Activated naive CD4-positive, alpha-beta T cell treated with anti-CD3 and anti-CD28 coated beads, Interleukin-2, amount 50 U/mL, for 16 hours (primary cell): Measurements from ENCODE around the gene SLC25A26.

Source experiments
- DNase-seq: peaks from one replicate; pipeline ENCODE4 v3.0.0-alpha.2; 2020

The SLC25A26 gene

DNA sequence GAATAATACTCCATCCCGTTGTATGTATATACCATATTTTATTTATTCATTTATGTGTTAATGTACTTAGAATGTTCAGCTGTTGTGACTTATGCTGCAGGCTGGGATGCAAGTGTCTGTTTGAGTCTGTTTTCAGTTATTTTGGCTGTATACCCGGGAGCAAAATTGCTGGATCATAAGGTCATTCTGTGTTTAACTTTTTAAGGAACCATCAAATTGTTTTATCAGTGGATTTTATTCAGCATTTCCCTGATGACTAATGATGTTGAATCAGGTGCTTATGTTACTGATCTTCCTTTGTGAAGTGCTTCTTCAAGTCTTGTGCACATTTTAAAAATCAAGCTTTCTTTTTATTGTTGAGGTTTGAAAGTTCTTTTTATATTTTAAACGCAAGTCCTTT lies 118.1 kb downstream of the SLC25A26 start:
- no peak for DNase-seq

DNA sequence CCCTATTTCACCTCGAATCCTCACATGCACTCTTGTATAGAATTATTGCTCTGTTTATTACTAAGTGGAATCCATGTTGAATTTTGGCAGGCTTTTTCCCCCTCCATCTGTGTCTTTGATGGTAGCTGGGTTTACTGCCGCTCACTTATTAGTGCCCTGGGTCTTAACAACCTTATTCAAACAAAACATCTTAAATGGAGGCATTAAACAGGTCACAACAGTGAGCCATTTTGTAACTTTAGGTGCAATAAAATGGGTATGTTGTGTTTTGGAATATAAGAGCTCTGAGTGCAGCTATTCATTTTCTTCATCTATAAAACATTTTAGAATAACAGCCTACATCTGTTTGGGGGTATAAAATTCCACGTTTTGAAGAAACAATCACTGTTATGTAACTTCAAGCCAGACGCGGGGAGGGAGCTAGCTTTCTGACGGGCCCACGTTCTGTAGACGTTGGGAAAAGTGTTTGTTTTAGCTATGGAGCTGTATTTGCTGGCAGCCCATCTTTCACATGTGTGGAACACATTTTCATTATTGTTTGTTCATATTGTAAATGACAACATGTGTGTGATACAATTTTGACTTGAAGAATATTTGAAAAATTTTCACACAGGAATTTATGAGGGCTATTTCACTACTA lies 122.0 kb downstream of the SLC25A26 start:
- no peak for DNase-seq

DNA sequence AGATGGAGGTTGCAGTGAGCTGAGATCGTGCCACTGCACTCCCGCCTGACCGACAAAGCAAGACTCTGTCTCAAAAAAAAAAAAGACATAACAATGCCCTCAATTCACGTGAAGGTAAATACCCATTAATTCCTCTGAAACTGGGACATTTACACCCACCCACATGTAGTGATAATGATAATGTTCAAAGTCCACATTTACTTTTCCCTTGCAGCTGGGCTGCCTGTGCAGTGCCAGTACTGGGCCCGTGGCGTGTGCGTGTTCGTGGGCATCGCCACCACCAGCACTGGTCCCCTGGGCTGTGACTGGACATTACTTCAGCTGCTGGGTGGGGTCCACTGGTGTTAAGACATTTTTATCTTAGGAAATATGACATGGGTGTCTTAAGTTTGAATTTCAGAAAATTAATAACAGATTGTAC lies 123.6 kb downstream of the SLC25A26 start:
- no peak for DNase-seq

DNA sequence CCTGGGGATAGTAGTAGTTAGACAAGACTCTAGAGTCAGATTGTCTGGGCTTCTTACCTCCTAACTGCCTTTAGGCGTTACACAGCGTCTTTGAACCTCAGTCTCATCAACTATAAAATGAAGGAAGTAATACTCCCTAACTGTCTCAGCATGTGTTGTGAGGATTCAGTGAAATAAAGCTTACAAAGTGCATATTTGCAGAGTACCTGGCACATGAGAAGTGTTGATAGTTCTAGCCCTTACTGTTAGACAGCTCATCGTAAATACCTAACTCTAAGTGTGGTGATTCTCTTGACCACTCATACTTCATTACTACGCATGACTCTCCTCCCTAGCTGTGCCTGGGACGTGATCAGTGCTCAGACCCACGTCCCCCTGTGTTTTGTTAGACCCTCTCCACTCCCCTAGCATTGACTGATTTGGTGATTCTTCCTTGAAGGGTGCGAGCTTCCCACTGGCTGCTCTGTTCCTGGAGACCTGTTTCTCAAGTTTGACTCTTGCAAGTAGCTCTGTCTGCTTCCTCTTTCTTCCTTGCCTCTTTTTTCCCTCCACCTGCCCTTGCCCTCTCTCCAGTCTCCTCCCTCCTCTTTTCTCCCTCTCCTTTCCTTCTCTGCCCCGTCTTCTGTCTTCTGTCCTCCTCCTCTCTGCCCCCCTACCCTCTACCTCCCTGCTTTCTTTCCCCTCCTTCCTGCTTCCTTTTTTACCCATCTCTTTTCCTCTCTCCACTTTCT lies 124.2 kb downstream of the SLC25A26 start:
- DNase-seq: no peak

DNA sequence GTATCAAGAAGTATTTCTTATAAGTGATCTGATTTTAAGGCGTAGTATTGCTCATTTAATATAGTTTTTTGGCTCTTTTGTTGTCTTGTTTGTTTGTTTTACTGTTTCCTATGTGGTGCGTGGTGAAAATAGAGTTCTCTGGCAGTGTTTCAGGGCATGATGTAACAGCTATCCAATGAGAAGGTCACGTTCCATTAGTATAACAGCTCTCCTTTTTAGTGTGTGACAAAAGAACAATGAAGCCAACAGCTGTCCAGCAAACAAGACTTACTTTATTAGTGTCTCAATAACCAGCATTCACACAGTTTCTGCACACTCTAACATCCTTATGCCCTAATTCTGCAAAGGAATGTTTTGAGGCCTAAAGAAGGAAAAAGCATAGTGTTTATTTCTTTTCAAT lies 127.9 kb downstream of the SLC25A26 start:
- no peak for DNase-seq

DNA sequence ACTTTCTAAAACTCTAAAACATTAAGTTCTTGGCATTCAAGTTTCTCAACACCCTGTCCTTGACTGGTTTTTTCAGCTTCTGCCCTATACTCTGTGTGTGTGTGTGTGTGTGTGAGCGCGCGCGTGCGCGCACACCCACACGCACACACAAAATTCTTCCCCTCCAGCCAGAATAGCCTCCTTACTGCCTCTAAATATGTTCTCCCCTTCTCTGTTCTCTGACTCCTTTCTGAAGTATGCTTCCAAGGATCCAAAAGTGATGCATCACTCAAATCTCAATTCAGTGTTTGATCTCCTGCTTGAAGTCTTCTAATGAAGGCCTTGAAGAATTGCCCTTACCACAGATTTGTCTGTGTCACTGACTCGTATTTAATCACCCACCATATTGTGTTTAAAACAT lies 129.8 kb downstream of the SLC25A26 start:
- DNase-seq: no peak

DNA sequence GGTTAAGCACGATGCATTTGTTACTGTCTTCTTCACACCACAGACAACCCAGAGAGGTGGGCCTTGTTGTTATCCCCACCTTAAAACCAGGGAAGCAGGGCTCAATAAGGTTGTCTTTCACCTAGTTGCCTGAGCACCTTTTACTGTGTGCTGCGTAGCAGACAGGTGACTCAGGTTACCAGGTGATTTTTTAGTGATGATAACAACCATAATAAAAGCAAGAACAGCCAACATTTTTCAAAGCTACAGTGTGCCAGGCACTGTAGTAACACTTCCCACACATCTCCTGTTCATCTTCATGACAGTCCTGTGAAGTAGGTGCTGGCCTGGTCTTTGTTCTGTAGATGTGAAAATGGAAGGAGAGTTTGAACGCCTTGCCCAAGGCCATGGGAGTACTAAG lies 132.2 kb downstream of the SLC25A26 start:
- DNase-seq: no peak

DNA sequence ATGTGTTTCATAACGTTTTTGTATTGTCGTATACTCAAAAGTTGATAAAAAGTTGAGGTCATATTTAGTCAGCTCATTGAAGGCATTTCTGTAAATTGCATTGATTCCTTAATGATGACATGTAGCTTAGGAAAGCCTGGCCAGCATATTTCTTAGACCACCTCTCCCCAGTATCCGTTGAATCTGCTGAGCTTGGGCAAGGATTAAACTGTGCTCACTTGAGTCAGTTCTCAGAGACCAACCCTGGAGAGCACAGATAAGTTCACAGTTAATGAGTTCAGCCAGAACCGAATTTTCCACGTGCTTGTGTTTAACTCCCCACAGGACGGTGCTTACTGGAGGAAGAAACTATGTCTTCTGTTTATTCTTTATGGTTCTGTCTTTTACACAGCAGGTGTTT lies 132.7 kb downstream of the SLC25A26 start:
- DNase-seq: no peak

DNA sequence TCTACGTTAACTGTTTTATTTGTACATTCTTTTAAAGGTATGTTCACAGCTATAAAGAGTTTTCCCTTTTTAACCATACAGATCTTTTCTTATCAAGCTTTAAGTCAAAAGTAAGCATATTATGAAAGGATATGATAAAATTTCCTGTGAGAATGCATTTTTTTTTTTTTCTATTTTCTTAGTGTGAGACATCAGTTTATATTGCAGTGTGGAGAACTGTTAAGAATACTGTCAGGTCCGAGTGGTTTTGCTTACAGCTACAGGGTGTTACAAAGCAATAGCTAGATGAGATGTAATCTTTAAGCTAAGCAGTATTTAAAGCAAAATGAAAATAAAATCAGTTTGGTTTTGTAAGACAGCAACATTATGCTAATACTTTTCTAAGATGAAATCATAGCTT lies 133.2 kb downstream of the SLC25A26 start:
- no peak for DNase-seq

DNA sequence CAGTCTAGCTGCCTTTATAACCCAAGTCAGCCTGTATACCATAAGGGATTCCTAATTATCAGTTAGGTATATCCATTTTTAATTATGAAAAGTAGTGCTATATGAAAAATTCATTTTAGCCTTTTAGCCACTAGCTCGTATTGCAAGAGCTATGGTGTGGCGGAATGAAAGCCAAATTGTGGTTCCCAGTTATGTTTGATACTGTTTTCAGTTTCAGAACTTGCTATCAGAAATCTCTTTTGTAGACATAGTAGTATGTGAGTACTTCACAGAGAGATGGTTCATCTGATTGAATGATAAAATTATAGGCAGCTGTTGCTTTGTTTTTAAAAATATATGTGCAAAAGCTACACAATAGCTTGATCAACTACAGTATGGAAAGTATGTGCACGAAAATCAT lies 134.6 kb downstream of the SLC25A26 start:
- DNase-seq: no peak

DNA sequence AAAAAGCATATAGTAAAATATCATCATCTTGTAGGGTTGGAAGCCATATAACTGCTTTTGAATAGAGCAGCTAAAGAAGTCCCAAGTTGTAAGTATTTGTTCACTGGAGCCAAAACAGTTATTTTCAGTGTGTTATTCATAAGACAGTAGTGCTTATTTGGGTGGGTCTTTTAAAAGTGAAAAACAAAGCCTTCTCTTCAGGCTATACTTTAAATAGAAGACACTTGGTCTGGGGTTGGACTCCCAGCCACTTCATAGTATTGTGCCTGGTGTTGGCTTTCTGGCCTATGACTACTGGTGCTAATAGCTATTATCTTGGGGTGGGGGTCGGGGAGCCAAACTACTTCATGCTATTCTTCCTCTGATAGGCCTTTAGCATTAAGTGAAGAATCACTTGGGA lies 135.2 kb downstream of the SLC25A26 start:
- no peak for DNase-seq

DNA sequence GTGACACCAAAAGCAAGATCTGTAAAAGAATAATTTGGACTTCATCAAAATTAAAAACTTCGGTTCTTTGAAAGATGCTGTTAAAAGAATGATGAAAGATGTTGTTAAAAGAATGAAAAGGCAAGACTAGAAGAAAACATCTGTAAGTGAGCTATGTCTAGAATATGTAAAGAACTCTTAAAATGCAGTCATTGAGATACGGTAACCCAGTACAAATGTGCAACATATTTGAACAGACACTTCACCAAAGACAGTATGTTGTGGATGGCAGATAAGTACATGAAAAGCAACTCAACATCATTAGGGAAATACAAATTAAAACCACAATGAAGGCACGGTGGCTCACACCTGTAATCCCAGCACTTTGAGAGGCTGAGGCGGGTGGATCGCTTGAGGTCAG lies 140.6 kb downstream of the SLC25A26 start:
- DNase-seq: no peak

DNA sequence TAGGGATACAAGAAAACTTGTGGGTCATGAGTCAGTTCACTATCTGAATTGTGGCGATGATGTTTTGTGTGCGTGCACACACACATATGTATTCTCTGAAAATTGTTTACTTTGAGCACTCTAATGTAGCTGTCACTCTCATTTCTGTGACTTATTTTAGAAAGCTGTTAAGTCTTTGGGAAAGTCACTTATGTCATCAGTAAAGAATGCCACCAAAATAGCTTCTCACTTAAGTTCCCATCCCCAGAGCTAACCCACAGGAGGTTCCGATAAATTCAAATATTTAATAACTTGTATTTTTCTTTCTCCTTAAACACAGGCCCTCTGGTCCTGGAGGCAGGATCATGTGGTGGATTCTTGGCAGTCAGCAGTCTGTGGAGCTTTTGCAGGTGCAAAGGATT lies 141.7 kb downstream of the SLC25A26 start:
- DNase-seq: no peak

DNA sequence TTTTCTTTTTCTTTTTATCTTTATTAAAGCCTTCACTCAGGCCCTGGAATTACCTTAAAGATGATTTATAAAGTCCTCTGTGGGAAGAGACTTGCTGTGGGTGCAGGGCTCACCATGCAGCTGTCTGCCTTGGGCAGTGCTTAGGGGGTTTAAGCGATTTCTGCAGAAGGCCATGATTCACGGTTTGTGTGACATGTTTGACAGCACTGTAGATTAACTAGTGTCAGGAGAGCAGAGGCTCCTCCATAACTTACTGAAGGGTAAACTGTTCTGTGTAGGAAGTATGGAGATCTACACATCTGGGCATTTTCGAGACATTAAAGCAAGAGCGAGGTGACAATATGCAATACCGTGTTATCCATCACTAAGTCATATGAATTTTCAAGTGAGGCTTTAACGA lies 142.3 kb downstream of the SLC25A26 start:
- DNase-seq: no peak

DNA sequence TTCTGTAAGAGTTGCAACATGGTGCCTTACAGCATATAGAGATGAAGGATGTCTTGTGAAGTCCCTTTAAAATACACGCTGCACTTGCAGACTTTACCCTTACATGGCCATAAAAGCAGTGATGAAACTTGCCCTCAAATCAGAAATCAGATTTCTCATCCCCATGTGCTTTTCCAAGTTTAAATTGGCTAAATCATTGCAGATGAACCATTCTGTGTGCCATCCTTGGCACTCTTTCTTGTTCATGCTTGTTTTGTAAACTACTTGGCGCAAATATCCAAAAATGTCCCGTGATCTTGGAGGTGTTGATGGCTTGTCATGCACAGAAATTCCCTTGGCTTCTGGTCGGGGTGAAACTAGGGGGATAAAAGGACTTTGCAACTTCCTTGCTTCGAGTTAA lies 144.3 kb downstream of the SLC25A26 start:
- DNase-seq: no peak

DNA sequence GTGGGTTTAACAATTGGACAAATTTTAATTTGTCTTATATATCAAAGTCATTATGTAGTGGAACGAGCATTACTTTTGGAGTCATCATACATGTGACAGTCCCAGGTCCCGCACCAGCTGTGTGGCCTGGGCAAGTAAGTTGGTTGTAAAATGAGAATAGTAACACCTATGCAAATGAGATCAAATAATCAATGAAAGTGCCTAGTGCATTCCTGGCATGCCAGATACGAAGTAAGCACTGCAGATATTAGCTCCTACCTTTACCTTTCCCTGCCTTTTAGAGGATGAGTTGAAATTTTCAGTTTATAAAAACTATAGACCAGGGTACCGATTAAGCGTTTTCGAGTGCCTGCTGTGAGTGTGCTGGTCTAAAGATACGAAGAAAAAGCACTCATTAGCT lies 145.9 kb downstream of the SLC25A26 start:
- no peak for DNase-seq

DNA sequence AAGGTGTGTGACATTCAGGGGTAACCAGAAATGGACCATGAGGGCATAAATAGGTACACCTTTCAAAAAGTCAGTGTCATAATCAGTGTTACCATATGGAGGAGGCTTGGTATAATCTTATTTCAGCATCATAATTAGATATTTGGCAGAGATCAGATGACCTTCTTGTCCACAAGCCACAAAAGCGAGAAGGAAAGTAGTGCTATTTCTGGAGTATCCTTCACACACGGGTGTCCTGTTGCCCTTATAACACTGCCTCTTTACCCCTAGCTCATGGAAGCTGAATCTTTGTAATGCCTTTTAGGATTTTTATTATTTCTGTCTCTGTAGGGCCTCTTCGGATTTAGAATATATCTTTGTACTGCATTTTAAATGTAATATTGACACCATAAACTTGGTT lies 147.2 kb downstream of the SLC25A26 start:
- DNase-seq: no peak

DNA sequence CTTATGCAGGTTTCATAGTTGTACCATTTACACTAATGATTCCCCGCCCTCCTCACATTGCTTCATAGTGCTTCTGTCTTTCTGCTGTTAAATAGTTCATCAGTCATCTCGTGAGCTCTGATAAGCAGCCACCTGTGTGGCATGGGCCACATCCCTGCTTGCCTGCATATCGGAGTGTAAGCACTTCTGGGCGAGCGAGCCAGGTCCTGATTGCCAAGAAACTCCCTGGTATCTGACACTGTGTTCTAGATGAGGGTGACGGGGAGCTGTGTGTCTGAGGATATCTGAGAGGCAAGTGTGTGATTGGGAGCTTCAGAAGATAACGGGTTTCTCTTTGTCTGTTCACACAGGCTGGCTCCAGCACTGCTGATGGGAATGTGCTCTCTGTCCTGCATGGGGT lies 149.4 kb downstream of the SLC25A26 start:
- no peak for DNase-seq

DNA sequence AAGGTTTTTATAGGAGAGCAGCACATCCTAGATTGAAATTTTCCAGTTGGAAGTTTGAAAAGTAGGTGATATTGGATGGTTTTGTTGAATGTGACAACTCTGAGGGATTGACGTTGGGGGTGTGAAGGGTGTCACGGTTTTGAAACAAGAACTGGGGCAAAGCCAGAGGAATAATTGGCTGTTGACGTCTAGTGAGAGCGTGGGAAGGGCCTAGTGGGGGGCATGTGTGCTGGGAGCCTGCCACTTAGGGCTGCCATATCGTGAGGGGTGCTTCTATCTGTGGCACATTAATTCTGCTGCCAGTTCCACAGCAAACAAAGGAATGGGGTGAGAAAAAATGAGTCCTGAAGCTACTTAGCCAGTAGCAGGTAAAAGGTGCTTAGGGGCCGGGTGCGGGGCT lies 150.6 kb downstream of the SLC25A26 start:
- DNase-seq: no peak

DNA sequence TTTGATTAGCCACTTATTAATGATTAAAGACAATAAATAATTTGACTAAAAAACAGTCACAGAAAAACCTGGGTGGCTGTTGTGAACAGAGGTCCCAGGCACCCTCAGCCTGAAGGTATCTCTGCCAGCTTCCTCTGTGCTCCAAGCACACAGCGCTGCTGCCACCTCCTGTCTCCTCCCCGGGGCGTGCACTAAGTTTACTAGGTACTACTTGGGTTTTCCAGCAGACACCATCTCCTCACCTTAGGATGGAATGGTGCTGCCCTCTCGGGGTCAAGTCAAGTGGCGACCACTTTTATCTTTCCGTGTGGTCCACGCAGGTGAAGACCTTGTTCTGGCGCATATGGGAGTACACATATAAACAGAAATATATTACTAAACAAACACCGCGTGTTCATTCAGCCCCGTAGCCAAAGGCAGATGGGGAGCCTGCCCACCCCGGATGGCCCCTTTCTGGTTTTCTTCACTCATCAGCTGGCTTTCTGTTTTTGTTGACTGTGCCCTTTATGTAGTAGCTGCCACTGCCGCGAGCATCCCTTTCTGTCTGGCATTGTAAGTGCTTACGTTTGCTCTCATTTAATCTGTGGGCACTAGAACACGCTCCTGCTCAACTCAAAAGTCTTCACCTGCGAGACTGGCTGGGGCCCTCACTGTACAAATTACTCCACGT lies 152.0 kb downstream of the SLC25A26 start:
- DNase-seq: no peak

DNA sequence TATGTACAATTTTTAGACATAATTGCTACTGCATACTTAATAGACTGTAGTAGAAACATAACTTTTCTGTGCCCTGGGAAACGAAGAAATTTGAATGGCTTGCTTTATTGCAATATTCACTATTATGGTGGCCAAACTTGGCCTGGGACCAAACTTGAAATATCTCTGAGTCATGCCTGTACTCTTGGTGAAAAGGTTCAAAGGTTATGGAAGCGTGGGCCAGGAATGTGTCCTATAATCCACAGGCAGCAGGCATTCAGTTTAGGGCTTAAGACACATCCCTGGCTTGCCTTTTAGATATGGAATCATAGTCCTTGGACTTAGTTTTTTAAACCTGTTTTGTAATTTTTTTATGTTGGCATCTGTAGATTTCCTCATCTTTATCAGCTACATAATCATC lies 155.8 kb downstream of the SLC25A26 start:
- DNase-seq: no peak

DNA sequence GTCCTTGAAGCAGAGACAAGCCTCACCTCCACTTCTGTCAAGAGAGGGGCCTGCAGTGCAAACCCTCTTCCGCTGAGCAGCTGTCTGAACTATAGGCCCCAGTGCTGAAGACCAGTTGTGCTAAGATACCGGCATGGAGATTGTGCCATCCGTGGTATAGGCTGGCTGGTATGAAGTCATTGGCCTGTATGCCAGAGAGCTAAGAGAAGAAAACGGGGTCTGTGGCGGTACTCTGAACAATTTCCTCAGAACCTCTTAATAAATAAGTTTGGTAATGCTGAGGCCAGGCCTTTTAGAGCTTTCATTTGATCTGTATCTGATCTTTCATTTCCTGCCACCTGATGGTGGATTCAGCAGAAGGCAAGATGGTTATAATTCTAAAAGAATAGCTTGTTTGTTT lies 157.0 kb downstream of the SLC25A26 start:
- no peak for DNase-seq

DNA sequence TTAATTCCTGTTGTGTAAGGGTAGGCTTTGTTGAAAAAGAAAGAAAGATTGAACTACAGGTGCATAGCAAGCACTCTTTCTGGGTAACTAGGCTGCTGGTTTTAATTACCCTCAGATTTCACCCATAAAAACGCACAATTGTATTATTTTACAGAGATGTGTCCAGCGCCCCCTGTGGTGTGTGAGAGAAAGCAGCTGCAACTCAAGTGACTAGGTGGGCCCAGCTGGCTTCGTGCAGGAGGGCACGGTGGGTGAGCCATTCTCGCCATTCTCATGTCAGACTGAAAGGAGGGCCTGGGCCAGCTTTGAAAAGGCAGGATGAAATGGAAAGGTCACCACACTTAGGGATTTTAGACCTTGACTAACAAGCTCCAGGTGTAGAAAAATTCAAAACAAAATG lies 157.5 kb downstream of the SLC25A26 start:
- peak; percentile 33 for DNase-seq

DNA sequence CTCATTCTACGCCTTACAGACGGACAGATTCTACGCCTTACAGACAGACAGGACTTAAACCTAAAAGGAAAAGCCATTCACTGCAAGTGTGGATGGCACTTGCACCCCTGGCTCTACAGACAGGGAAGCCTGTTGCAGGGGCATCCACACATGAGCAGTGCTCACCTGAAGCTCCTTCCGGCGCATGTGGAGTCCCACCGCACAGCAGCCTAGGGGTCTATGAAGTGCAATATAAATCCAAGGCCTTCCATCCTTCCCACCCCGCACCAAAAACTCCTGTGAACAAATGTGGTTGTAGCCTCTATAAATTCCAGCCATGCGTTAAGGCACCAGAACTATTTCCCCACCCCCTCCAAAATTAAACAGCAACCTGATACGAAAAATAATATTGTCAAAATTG lies 158.8 kb downstream of the SLC25A26 start:
- no peak for DNase-seq
